HG03064 (cell line): Measurements from ENCODE around the gene EME1.

Experiments
- ATAC-seq: cut with Tn5 transposase; IDR thresholded peaks from one replicate; pipeline ENCODE4 v1.9.1; 2021; ENCODE audit warnings: low read depth; ENCODE audit not compliant: unreplicated experiment

The EME1 gene

DNA sequence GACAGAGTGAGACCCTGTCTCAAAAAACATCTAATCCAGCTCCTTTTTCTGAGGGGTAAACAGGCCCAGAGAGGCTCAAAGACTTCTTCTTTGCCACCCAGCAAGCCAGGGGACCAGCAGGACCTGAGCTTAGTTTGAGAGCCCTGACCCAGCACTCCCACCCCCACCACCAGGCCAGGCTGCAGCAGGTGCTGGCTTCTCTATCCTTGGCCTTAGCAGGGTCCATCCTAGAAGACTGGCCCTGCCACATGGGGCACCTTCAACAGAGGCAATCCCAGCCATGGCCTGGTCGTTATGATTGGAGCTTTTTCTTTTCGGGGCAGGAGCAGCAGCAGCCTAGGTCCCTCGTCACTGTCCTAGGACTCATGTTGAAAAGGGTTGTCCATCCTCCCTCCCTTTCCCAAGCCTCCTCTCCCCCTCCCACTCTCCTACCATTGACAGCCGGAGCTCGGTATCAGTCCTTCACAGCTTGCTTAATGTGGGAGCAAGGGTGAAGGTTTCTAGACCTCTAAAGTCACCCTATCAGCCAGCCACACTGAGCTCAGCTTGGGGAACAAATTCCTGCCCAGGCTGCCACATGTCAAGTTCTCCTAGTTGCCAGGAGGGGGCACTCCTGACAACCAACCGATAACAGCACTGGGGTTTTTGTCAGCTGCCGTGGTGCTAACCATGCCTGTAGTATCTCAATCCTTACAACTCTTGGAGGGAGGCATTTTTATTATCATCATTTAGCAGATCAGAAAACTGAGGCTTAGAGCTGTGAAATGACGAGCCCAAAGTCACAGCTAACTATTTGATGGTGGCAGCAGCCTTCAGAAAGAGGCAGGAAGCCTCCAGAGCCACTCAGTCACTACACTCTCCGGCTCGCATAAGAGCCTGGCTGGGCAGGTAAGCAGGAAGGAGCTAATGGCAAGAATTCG is 11.2 kb upstream of the EME1 start:
- no peak for ATAC-seq

DNA sequence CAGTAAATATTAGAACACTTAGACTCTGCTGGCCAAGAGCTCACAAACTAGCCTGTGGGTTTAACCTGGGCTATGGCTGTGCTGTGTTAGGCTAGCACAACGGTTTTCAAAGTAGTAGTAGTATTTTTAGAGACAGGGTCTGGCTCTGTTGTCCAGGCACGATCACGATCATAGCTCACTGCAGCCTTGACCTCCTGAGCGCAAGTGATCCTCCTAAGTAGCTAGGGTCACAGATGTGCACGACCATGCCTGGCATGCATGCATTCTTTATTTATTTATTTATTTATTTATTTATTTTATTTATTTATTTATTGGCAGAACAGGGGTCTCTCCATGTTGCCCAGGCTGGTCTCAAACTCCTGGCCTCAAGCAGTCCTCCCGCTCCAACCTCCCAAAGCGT is 10.4 kb upstream of the EME1 start:
- ATAC-seq, result no peak

DNA sequence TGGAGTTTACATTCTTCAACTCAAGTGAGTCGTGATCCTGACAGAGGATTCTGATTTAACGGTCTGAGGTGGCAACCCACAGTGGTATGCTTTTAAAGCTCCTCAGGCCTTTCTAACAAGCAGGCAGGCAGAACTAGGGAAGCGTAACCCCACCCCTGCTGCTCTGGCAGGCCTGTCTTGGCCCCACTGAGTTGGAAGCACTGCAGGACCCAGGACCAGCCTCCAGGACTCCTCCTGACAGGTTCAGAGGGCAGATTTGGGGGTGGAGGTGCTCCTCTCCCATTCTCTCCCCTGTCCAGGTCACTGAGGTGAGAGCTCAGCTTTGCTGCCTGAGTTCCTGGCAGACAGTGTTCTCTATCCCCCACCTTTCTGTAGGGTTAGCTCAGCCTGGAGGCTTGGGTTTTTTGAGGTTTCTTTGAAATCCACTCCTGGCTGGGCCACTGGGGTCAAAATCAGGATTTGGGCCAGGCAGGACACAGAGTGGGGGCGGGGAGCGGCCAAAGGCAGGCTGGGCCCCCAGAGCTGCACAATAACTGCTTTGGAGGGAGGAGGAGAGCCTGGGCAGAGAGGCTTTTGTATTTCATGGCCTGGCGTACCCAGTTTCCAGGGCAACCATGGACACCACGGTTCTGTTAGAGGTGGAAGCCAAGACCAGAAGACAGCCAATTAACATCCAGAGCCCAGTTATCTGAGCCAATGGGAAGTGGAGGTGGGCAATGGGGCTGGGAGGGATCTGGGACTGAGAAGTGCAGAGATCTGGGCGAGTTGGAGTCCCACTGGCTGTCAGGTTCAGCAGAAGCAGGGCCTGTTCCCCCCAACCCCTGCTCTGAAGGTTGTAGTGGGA is 9.6 kb upstream of the EME1 start:
- no peak for ATAC-seq

DNA sequence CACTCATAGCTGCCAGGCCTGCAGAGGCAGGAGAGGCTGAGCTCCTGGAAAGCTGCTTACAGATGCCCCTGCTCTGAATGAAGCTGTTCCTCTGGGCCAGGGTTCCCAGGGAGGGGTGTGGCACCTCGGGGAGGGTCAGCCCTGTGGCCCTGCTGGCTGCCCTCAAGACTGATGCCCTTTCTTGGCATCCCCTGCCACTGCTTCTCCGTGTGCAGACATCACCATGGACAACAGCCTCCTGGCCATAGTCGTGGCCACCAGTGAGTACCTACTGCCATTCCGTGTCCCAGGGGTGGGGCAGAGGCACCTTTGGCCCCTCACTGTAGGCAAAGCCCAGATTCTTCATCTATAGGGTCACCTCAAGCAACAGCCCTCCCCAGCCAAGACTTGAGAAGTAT is 9.0 kb upstream of the EME1 start:
- ATAC-seq, result no peak

DNA sequence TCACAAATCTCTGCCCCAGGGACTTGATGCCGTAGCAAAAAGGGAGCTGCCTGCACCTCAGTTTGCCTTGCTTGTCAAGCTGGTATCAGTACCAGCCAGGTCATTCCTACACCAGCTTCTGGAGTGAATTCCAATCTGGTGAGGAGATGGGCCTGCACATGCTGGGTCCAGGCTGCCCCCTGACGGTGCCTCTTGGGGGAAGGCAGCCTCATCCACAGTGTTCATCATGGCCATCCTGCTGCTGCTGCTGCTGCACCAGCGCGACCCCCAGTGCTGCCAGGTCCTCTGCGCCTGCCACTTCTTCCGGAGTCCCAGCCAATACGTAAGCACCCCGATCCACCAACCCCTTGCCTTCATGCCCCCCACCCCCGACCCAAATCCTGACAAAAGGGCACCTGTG is 8.3 kb upstream of the EME1 start:
- no peak for ATAC-seq

DNA sequence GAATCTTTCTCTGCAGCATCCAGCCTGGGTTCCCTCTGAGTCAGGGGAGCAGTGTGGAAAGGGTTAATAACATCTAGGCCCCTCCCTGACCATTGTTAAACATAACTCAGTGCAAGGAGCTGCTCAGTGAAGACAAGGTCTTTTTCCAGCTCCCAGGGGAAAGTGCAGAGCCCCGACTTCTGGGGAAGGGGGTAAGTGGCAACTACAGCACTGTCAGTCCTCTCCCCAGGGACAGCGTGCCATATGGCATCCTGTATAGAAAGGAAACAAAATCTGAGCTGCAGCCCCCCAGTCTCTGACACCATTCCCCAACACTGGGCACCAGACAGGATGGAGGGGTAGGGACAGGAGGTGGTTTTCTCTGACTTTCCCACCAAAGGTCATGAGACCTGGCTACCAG is 7.9 kb upstream of the EME1 start:
- ATAC-seq, result no peak

DNA sequence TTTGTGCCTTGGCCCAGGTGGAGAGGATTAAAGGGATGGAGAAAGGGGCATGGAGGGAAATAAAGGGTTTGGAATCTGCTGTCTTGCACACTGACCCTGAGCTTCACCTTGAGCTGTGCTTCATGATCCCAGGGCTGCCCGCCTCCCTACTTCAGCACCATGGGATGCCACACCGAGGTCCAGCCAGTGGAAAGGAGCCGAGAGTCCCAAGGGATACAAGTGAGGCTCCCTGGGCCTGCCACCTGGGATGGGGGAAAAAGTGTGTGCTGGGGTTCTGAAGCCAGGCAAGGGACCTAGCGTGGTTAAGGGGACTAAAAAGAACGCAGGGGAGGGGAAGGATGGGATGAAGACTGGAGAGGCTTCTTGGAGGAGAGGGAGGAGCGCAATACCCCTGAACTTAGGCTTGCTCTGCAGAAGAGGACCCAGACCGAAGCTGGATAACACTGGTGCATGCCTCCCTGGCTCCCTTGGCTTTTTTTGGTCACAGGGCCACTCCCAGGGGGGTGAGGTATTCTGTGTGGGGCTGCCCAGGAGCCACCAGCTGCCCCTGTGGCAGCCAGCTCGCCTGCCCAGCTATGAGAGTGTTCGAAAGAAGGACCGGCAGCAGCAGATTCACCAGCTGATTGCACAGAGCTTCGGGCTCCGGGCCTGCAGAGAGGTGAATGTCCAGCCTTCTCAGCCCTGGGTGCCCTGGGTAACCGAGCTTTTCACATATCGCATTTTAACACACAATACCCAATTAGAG is 7.2 kb upstream of the EME1 start:
- ATAC-seq, result no peak

DNA sequence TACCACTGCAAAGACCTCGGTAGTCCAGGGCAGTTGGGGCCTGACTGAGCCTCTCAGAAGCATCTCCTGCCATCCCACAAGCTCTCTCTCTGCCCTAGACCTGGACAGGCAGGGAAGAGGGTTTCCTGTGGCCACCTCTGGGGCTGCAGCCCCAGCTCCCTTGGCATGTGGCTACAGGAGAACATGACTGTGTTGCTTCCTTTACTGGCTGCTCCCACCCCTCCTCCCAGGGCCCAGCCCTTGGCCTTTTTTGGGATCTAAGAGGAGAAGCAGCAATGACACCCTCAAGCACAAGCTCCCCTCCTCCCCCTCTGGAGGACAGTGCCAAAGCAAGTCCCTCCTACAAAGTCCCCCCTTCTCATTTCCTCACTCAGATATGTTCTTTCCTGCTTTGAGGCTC is 5.6 kb upstream of the EME1 start:
- ATAC-seq, result no peak

DNA sequence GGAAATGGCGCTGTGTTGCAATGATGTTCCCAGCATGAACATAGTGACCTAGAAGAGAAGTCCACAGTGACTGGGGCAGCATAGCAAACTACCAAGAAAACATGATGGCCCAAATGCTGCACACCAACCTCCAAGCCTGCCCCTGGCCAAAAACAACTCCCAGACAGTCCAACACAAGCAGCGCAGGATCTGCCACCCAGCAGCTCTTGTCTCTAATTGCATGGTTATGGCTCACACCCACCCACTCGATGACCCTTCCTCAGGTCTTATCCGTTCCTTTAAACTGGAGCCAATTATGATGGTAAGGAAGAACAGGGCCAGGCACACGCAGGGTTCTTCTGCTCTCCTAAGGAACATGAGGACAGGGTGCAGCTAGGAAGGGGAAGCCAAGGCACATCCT is 3.0 kb upstream of the EME1 start:
- no peak for ATAC-seq

DNA sequence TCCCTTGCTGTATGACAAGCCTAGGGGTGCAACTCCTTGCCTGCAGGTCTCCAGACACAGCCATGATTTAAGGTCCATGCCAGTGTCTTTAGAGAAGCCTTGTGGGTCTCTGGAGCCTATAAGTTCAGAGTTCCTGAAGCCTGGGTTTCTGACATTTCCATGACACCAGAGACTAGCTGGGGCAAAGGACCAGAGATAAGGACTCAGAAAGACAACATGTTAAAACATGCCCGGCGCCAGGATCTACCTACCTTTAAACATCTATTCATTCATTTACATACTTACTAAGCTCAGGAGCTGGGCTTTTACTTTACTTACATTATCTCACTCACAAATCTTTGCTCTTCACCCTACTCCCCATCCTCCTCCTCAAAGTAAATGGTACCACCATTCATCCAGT is 1.5 kb upstream of the EME1 start:
- no peak for ATAC-seq

DNA sequence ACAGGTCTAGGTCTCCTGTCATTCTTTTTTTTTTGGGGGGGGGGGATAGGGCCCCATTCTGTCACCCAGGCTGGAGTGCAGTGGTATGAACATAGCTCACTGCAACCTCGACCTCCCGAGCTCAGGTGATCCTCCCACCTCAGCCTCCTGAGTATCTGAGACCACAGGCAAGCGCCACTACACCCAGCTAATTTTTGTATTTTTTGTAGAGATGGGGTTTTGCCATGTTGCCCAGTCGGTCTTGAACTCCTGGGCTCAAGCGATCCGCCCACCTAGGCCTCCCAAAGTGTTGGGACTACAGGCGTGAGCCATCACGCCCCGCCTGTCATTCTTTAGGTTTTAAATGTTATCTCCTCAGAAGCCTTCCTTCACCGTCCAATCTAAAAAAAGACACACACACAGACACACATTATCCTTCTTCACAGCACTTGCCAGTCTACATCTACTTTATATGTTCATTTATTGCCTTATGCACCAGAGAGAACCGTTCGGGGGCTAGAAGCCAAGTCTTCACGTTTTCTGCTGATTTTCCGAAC is 739 bp upstream of the EME1 start:
- no peak for ATAC-seq

DNA sequence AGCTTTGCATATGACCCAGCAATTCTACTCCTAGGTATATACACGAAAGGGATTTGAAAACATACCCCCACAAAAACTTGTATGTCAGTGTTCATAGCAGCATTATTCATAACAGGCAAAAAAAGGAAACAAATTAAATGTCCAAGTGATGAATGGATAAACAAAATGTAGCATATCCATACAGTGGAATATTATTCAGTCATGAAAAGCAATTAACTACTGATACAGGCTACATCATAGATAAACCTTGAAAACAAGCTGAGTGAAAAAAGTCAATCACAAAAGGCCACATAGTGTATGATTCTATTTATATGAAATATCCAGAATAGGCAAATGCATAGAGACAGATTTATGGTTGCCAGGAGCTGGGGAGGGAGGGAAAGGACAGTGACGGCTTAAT is 676 bp downstream of the EME1 start:
- ATAC-seq, result no peak

DNA sequence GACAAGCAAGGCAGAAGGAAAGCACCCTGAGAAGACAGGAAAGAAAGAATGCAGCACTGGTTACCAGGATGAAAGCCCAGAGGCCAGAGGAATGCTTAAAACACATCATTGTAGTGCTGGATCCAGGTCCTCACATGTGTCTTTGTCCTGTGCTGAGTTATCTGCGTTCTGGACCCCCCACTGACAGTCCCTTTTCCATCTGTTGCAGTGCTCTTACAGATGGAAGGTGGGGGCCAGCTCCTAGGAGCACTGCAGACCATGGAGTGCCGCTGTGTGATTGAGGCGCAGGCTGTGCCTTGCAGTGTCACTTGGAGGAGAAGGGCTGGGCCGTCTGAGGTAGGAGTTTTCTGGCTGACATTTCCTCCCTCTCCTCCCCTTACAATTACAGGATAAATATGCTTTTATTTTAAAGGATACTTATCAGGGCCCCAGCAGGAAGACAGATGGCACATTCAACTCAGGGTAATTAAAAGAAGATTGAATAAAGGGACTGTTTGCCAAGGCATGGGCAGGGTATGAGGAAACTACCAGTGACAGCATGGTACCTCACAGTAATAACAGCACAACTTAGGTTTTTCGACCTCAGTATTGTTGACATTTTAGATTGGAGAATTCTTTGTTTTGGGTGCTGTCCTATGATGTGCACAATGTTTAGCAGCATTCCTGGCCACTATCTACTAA is 3.0 kb downstream of the EME1 start:
- no peak for ATAC-seq

DNA sequence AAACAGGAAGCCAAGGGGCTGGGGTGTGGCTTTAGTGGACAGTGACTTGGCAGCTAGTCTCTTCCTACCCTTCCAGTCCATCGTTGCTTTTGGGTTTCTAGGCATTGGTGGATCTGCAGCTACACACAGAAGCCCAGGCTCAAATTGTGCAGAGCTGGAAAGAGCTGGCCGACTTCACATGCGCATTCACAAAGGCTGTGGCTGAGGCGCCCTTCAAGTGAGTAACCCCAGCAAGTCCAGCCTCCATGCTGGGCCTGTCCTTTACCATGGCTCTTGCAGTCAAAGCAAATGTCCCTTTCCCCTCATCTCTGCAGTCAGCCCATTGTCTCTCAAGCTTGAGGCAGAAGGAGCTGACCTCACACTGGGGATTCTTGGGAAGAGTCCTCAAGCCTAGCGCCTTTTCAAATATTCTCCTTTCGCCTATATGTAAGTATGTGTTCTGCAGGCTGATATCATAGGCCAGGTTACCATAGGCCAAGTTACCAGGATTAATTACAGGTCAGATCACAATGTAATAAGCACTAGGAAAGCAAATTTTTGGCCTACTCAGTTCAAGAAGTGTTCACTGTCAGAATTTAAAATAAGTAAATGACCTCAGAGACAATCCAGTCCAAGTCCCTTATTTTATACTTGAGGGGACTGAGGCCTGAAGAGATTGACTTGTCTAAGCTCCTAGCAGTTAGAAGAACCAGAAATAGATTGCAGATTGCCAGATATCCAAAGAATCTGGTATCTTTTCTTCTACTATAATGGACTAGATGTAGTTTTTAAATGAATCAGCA is 6.5 kb downstream of the EME1 start:
- ATAC-seq, result no peak

DNA sequence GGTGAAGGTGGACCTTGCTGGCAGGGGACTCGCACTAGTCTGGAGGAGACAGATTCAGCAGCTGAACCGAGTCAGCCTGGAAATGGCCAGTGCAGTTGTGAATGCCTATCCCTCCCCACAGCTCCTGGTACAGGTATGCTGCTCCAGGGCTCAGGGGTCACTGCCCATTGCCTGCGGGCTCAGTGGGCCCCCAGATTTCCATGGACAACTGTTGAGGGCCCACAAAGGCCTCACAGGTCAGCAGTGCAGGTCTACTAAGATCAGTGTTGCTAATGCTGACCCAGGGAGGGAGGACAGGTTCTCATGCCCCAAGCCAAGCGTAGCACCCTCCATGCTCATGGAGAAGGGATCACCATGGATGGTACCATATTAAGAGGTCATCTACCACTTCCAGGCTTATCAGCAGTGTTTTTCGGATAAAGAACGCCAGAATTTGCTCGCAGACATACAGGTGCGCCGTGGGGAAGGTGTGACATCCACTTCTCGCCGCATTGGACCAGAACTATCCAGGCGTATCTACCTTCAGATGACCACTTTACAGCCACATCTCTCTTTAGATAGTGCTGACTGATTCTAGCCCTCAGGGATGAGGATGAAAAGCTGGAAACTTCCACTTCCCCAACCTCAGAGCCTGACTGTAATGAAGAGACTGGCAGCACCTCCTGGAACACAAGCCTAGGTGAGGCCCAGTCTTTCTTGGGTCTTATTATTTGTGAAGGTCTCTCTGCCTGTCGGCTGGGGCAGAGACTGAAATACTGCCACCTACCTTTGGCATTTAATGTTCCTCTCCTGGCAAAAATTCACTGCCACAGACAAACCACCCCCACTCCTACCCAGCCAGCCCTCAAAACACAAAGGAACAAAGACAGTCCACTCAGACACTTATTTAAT is 7.6 kb downstream of the EME1 start:
- ATAC-seq, result no peak

DNA sequence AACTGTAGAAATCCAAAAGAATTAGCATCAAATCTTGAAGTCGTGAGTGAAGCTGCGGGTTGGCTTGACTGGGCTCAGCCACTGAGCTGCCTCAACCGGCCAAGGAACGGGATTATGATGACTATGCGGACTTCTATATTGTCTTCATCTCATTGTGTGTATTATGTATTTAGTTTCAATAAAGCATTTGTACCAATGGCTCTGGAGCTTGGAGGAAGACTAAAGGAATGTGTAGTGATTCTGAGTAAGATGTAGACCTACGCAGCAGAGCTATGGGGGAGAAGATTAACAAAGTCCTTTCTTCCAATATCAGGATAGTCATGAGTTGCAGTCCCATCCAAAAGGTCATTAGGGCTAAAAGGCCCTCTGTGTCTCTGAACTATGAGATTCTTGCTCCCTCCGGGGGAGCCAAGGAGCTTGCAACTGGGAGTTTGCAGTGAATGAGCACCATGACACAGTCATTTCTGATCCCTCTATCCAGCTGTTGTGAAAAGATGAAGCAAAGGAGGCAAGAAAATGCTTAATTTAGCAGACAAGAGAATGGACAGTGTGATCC is 8.3 kb downstream of the EME1 start:
- no peak for ATAC-seq

DNA sequence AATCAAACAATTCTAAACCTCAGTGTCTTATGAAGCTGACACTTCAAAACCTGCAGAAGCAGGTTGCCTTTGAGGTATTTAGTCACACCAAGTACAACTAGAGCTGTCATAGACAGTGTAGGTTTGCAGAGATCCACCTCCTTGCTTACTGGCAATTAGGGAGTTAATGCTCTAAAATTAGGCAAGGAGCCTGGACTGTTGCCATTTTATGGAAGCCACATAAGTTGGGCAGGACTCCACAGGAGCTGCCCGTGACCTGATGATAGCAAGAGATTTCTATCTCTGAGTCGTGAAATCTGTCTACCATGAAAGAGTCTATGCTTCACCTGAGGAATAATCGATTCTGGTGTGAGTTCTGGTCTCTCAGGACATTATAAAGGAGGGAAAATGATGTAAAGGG is 8.9 kb downstream of the EME1 start:
- ATAC-seq, result no peak

DNA sequence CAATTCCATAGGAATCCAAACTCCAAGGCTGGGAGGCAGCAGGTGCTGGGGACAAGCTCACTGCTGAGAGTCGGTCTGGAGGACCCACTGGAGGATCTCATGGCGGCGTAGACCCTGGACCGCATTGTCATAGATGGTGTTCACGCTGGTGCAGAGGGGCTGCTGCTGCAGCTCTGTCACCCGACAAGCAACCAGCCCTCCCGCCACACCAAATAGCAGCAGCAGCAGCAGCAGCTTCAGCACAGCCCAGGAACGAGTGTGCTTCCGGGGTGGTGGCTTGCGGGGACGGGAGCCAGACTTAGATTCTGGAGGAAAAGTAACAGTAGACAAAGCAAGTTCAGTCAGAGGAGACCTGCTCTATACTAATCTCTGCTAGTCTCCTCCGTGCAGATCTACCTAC is 9.9 kb downstream of the EME1 start:
- no peak for ATAC-seq
